ENCODE results near the gene CAPS. TPM values are rescaled to one million over a fixed set of nuclear protein-coding genes. Genes with fewer than 3 reads are reported as not detected.

CAPS gene
- total RNA-seq, 3 donors from 2014 or later, result 9.4 to 19.0 (median 16.4) TPM

GRCh38 chr19:5893296-5893903, 20.7 kb upstream of the CAPS start:
- intact Hi-C loops (cut with DNase I; ENCODE audit: low total_unique reads), result no loop called here
- H3K4me3 ChIP-seq, result peak overlapping the region in 1 of 3 donors; percentile 19
- peaks cover 0 to 8% of the 10 kb centered on the region in 2 donors for H3K4me1 ChIP-seq
- DNase-seq (ENCODE audit: low spot score in 2 of 2), result no peak
- H3K27ac ChIP-seq, result peak overlapping the region in 1 of 2 donors; percentile 68
- TF ChIP-seq POLR2AphosphoS5 (IDR thresholded peaks at IDR 0.05), result no peak
- TF ChIP-seq CTCF (IDR thresholded peaks at IDR 0.05), result no peak
- no peak for TF ChIP-seq POLR2A (IDR thresholded peaks at IDR 0.05)
- H3K9me3 ChIP-seq, result no peaks in the 10 kb centered on the region
- peaks cover 7% of the 10 kb centered on the region for H3K36me3 ChIP-seq
- peaks cover 0 to 3% of the 10 kb centered on the region in 2 donors for H3K27me3 ChIP-seq

- Histone ChIP-seq H3K27me3 (peaks cover 0 to 3% of the 10 kb centered on the region in 2 donors), H3K4me3 (peak overlapping the region in 1 of 3 donors; percentile 19), H3K9me3 (no peaks in the 10 kb centered on the region), H3K27ac (peak overlapping the region in 1 of 2 donors; percentile 68), H3K36me3 (peaks cover 7% of the 10 kb centered on the region), H3K4me1 (peaks cover 0 to 8% of the 10 kb centered on the region in 2 donors)
- intact Hi-C loops (cut with DNase I; ENCODE audit: low total_unique reads), result no loop called here
- no peak for TF ChIP-seq POLR2AphosphoS5 (IDR thresholded peaks at IDR 0.05)
- no peak for TF ChIP-seq CTCF (IDR thresholded peaks at IDR 0.05)
- TF ChIP-seq POLR2A (IDR thresholded peaks at IDR 0.05), result no peak
- peak in 1 of 2 donors; percentile 70 for DNase-seq (ENCODE audit: low spot score in 2 of 2)
These were observed 19.9 kb upstream of the CAPS start for GRCh38 chr19:5893907-5894703.

GRCh38 chr19:5894704-5895349, 19.2 kb upstream of the CAPS start:
- peaks cover 0 to 3% of the 10 kb centered on the region in 2 donors for H3K27me3 ChIP-seq
- H3K36me3 ChIP-seq, result peaks cover 7% of the 10 kb centered on the region
- peak overlapping the region; percentile 48 to 68 for H3K27ac ChIP-seq
- intact Hi-C loops (cut with DNase I; ENCODE audit: low total_unique reads), result no loop called here
- no peaks in the 10 kb centered on the region for H3K9me3 ChIP-seq
- DNase-seq (ENCODE audit: low spot score in 2 of 2), result no peak
- H3K4me3 ChIP-seq, result no peak overlapping the region
- no peak for TF ChIP-seq POLR2A (IDR thresholded peaks at IDR 0.05)
- no peak for TF ChIP-seq CTCF (IDR thresholded peaks at IDR 0.05)
- TF ChIP-seq POLR2AphosphoS5 (IDR thresholded peaks at IDR 0.05), result no peak
- peaks cover 0 to 8% of the 10 kb centered on the region in 2 donors for H3K4me1 ChIP-seq

GRCh38 chr19:5895409-5895808, 18.6 kb upstream of the CAPS start:
- peak overlapping the region; percentile 48 to 68 for H3K27ac ChIP-seq
- no peaks in the 10 kb centered on the region for H3K27me3 ChIP-seq
- H3K4me1 ChIP-seq, result peaks cover 0 to 8% of the 10 kb centered on the region in 2 donors
- no peak for DNase-seq (ENCODE audit: low spot score in 2 of 2)
- H3K9me3 ChIP-seq, result no peaks in the 10 kb centered on the region
- H3K36me3 ChIP-seq, result peaks cover 7% of the 10 kb centered on the region
- no peak for TF ChIP-seq POLR2A (IDR thresholded peaks at IDR 0.05)
- no peak for TF ChIP-seq CTCF (IDR thresholded peaks at IDR 0.05)
- TF ChIP-seq POLR2AphosphoS5 (IDR thresholded peaks at IDR 0.05), result no peak
- intact Hi-C loops (cut with DNase I; ENCODE audit: low total_unique reads), result no loop called here
- H3K4me3 ChIP-seq, result no peak overlapping the region
